Neuron (in vitro differentiated cells): Measurements from ENCODE around the gene WEE1.

Experiments
- H2AFZ ChIP-seq: one replicate; pipeline ENCODE4 v1.6.1; 2013; ENCODE audit warnings: low read depth, mild to moderate bottlenecking, inconsistent platforms, low read length, moderate library complexity
- H3K27me3 ChIP-seq: one replicate; pipeline ENCODE4 v1.6.1; 2013; ENCODE audit warnings: low read length; ENCODE audit not compliant: insufficient read depth
- H3K36me3 ChIP-seq: one replicate; pipeline ENCODE4 v1.6.1; 2013; ENCODE audit warnings: low read length; ENCODE audit not compliant: insufficient read depth
- H3K4me1 ChIP-seq: one replicate; pipeline ENCODE4 v1.6.1; 2013; ENCODE audit warnings: low read length; ENCODE audit not compliant: insufficient read depth
- H3K4me3 ChIP-seq: 2 replicates; pipeline ENCODE4 v1.5.1; 2013; ENCODE audit warnings: mild to moderate bottlenecking, low read length, moderate library complexity
- H3K9me3 ChIP-seq: one replicate; pipeline ENCODE4 v1.6.1; 2013; ENCODE audit warnings: low read length

Gene WEE1

GRCh38 chr11:9570313-9571025, 3.0 kb upstream of the WEE1 start:
- no peak overlapping the region for H3K4me3 ChIP-seq
- H2AFZ ChIP-seq: no peak overlapping the region
- H3K9me3 ChIP-seq: no peaks in the 10 kb centered on the region
- H3K4me1 ChIP-seq: peaks cover 33% of the 10 kb centered on the region
- no peaks in the 10 kb centered on the region for H3K27me3 ChIP-seq
- no peaks in the 10 kb centered on the region for H3K36me3 ChIP-seq

DNA sequence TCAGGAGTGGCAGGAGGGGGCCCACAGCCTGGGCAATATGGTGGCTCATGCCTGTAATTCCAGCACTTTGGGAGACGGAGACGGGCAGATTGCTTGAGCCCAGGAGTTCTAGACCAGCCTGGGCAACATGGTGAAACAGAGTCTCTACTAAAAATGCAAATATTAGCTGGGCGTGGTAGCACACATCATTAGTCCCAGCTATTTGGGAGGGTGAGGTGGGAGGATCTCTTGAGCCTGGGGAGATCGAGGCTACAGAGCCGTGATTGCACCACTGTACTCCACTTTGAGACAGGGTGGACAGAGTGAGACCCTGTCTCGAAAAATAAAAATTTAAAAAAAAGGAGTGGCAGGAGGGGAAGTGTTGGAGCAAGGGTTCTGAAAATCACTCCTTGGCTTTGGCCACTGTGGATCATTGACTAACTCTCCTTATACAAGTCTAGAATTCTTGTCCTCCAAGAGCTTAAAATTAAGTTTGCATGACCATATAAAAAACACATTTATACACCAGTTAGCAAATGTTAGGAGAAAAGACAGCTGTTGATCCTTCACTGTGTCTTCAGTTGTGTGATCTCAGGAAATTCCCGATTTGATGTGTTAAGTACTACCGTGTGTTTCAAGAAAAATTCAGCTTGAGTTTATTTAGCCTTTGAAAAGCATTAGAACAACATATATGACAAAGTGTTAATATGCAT, 2.3 kb upstream of the WEE1 start:
- Histone ChIP-seq H3K4me1 (peaks cover 32% of the 10 kb centered on the region), H3K27me3 (no peaks in the 10 kb centered on the region), H2AFZ (no peak overlapping the region), H3K9me3 (no peaks in the 10 kb centered on the region), H3K36me3 (peaks cover 6% of the 10 kb centered on the region), H3K4me3 (no peak overlapping the region)

- peak overlapping the region; percentile 87 for H3K4me3 ChIP-seq
- peaks cover 32% of the 10 kb centered on the region for H3K4me1 ChIP-seq
- H3K36me3 ChIP-seq: peaks cover 9% of the 10 kb centered on the region
- H2AFZ ChIP-seq: no peak overlapping the region
- no peaks in the 10 kb centered on the region for H3K27me3 ChIP-seq
- H3K9me3 ChIP-seq: no peaks in the 10 kb centered on the region
Measured at GRCh38 chr11:9571763-9572115, 1.7 kb upstream of the WEE1 start.

- no peaks in the 10 kb centered on the region for H3K9me3 ChIP-seq
- peaks cover 39% of the 10 kb centered on the region for H3K4me1 ChIP-seq
- H3K4me3 ChIP-seq: peak overlapping the region; percentile 87
- H2AFZ ChIP-seq: peak overlapping the region; percentile 77
- no peaks in the 10 kb centered on the region for H3K27me3 ChIP-seq
- peaks cover 30% of the 10 kb centered on the region for H3K36me3 ChIP-seq
Measured at GRCh38 chr11:9573775-9574621, 528 bp downstream of the WEE1 start.

GRCh38 chr11:9574622-9575259, 1.3 kb downstream of the WEE1 start:
- H3K27me3 ChIP-seq: no peaks in the 10 kb centered on the region

GRCh38 chr11:9575260-9576240, 2.1 kb downstream of the WEE1 start:
- Histone ChIP-seq H2AFZ (peak overlapping the region; percentile 77), H3K36me3 (peaks cover 46% of the 10 kb centered on the region), H3K9me3 (no peaks in the 10 kb centered on the region), H3K4me3 (peak overlapping the region; percentile 87), H3K27me3 (no peaks in the 10 kb centered on the region), H3K4me1 (peaks cover 30% of the 10 kb centered on the region)

More at GRCh38 chr11:9574622-9575259, 1.3 kb downstream of the WEE1 start:
- Histone ChIP-seq H3K4me1 (peaks cover 31% of the 10 kb centered on the region), H3K9me3 (no peaks in the 10 kb centered on the region), H3K36me3 (peaks cover 37% of the 10 kb centered on the region), H3K4me3 (peak overlapping the region; percentile 87), H2AFZ (peak overlapping the region; percentile 77)

DNA sequence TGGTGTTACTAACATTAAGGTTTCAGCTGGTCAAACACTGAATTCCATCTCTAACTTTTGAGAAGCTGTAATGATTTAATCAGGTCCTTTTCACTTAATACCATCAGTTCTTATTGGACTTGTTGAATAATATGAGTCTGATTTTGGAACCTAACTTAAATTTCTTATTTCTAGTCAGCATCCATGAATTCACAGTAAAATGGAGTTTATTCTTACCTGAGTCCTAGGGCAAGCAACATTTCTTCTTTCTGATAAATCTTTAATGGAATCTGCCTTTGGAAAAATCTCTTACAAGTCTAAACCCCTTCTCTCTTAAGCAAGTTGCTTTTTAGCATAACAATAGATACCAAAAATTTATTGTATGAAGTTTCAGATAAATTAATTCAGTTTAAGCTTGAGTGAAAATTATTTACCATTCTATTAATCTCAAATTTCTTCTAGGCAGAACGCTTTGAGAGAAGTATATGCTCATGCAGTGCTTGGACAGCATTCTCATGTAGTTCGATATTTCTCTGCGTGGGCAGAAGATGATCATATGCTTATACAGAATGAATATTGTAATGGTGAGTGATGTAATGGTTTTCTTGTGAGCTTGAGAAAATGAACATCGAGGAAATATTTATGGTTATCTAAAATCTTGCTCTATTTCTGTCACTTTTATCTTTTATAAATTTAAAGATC, 3.4 kb downstream of the WEE1 start:
- H2AFZ ChIP-seq: no peak overlapping the region
- H3K36me3 ChIP-seq: peaks cover 58% of the 10 kb centered on the region
- no peaks in the 10 kb centered on the region for H3K9me3 ChIP-seq
- no peaks in the 10 kb centered on the region for H3K27me3 ChIP-seq
- H3K4me1 ChIP-seq: peaks cover 30% of the 10 kb centered on the region
- peak overlapping the region; percentile 87 for H3K4me3 ChIP-seq

DNA sequence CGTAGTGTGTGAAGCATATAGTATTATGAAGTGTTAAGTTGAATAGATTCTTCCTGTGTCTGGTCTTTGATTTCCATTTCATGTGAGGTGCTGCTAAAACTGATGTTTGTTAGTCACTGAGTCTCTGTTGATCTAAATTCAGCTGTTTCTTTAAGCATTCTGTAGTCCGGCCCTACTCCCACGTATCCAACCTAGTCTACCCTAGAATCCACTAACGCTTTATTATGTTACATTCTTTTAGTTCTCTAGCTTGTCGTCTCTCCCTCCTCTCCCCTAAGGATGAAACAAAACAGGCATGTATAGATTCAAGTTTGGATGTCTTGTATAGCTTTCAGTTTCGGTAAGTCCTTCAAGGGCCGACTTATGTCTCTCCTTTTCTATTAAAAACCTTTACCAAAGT, 4.1 kb downstream of the WEE1 start:
- Histone ChIP-seq H2AFZ (no peak overlapping the region), H3K36me3 (peaks cover 66% of the 10 kb centered on the region), H3K4me3 (peak overlapping the region; percentile 87), H3K27me3 (no peaks in the 10 kb centered on the region), H3K9me3 (no peaks in the 10 kb centered on the region), H3K4me1 (peaks cover 30% of the 10 kb centered on the region)

DNA sequence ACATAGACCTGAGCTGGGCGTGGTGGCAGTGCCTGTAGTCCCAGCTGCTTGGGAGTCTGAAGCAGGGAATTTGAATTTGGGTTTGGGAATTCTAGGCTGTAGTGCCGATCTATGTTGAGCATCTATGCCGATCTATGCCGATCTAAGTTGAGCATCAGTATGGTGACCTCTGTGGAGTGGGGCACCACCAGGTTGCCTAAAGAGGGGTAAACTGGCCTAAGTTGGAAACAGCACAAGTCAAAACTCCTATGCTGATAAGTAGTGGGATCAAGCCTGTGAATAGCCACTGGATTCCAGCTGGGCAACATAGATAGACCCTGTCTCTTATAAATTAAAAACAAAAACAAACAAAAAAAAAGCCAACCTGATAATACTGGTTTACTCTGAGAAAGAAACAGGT, 7.4 kb downstream of the WEE1 start:
- no peak overlapping the region for H2AFZ ChIP-seq
- H3K36me3 ChIP-seq: peaks cover 85% of the 10 kb centered on the region
- no peak overlapping the region for H3K4me3 ChIP-seq
- no peaks in the 10 kb centered on the region for H3K9me3 ChIP-seq
- peaks cover 26% of the 10 kb centered on the region for H3K4me1 ChIP-seq
- no peaks in the 10 kb centered on the region for H3K27me3 ChIP-seq

- no peak overlapping the region for H3K4me3 ChIP-seq
- no peak overlapping the region for H2AFZ ChIP-seq
- H3K4me1 ChIP-seq: peaks cover 20% of the 10 kb centered on the region
- H3K27me3 ChIP-seq: no peaks in the 10 kb centered on the region
- no peaks in the 10 kb centered on the region for H3K9me3 ChIP-seq
- H3K36me3 ChIP-seq: peaks cover 86% of the 10 kb centered on the region
Measured at GRCh38 chr11:9581556-9582161, 8.2 kb downstream of the WEE1 start.

- no peaks in the 10 kb centered on the region for H3K4me1 ChIP-seq
- H3K27me3 ChIP-seq: no peaks in the 10 kb centered on the region
- H2AFZ ChIP-seq: no peak overlapping the region
- H3K9me3 ChIP-seq: no peaks in the 10 kb centered on the region
- H3K4me3 ChIP-seq: no peak overlapping the region
- peaks cover 37% of the 10 kb centered on the region for H3K36me3 ChIP-seq
Measured at GRCh38 chr11:9590717-9591116, 17.2 kb downstream of the WEE1 start.
